Uterus (tissue), 4 donors: Measurements from ENCODE around the gene YBX3. TPM values are rescaled to one million over a fixed set of nuclear protein-coding genes. Genes with fewer than 3 reads are reported as not detected.

Experiments
- DNase-seq, 2 donors: peaks; one replicate each; pipeline ENCODE4 v3.0.0-alpha.2; 2019 to 2020
- H3K27ac ChIP-seq, 2 donors: fragments of 200-600 bp; sonication (generic); 1 replicate in 1 of 2; 2 replicates in 1 of 2; pipeline ENCODE4 v1.5.1; 2016 to 2018
- H3K27me3 ChIP-seq, 2 donors: fragments of 200-600 bp; sonication (generic); one replicate each; pipeline ENCODE4 v1.5.1; 2018 to 2019; ENCODE audit warnings: control low read depth in 1 of 2
- H3K36me3 ChIP-seq, 2 donors: fragments of 200-600 bp; sonication (generic); one replicate each; pipeline ENCODE4 v1.5.1; 2019; ENCODE audit warnings: control low read depth in 1 of 2
- H3K4me1 ChIP-seq, 2 donors: fragments of 200-600 bp; sonication (generic); one replicate each; pipeline ENCODE4 v1.5.1; 2018 to 2019; ENCODE audit warnings: control low read depth in 1 of 2
- H3K4me3 ChIP-seq, 2 donors: fragments of 200-600 bp; sonication (generic); 1 replicate in 1 of 2; 2 replicates in 1 of 2; pipeline ENCODE4 v1.5.1; 2018 to 2019; ENCODE audit warnings: mild to moderate bottlenecking in 1 of 2
- H3K9me3 ChIP-seq, 2 donors: fragments of 200-600 bp; sonication (generic); one replicate each; pipeline ENCODE4 v1.5.1; 2019; ENCODE audit warnings: control low read depth in 1 of 2
- POLR2A ChIP-seq, 2 donors: fragments of 450-650 bp; IDR thresholded peaks; one replicate each; pipeline ENCODE4 v1.6.1; 2016; ENCODE audit warnings: antibody characterized with exemption in 2 of 2, mild to moderate bottlenecking in 1 of 2, moderate library complexity in 1 of 2
- intact Hi-C: fragments of 100-400 bp; cut with DNase I; formaldehyde crosslinking; loops from one replicate; pipeline ENCODE4 v1.15.1; 2023; ENCODE audit warnings: low total_unique reads
- total RNA-seq, 4 donors: library from RNA; depleted of rRNA in 3 of 4; stranded (reverse); fragments of >200 nt in 3 of 4; gene quantifications; one replicate each; pipeline versions ENCODE4 v1.1.0 to v1.2.4, GENCODE V29; 2014 to 2023
- TF ChIP-seq, protein P1 (sequence below), 4 experiments: fragments of 200-600 bp in 2 of 4; fragments of 450-650 bp in 2 of 4; sonication (generic) in 2 of 4; IDR thresholded peaks; one replicate each; pipeline ENCODE4 v1.5.1; 2016 to 2019; ENCODE audit warnings: antibody characterized with exemption in 4 of 4, mild to moderate bottlenecking in 2 of 4, moderate library complexity in 1 of 4
- donor health status: DM: yes; HTN: yes; CAD: no.

YBX3 gene
- total RNA-seq, 4 donors from 2014 or later, result 49.4 to 372 (median 216) TPM

GRCh38 chr12:10709808-10710207, 13.3 kb downstream of the YBX3 start:
- no peak for DNase-seq
- H3K4me3 ChIP-seq, result no peak overlapping the region
- TF ChIP-seq, protein P1, sequence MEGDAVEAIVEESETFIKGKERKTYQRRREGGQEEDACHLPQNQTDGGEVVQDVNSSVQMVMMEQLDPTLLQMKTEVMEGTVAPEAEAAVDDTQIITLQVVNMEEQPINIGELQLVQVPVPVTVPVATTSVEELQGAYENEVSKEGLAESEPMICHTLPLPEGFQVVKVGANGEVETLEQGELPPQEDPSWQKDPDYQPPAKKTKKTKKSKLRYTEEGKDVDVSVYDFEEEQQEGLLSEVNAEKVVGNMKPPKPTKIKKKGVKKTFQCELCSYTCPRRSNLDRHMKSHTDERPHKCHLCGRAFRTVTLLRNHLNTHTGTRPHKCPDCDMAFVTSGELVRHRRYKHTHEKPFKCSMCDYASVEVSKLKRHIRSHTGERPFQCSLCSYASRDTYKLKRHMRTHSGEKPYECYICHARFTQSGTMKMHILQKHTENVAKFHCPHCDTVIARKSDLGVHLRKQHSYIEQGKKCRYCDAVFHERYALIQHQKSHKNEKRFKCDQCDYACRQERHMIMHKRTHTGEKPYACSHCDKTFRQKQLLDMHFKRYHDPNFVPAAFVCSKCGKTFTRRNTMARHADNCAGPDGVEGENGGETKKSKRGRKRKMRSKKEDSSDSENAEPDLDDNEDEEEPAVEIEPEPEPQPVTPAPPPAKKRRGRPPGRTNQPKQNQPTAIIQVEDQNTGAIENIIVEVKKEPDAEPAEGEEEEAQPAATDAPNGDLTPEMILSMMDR (IDR thresholded peaks at IDR 0.05), result no peak
- TF ChIP-seq POLR2A (IDR thresholded peaks at IDR 0.05), result no peak
- H3K27me3 ChIP-seq, result no peaks in the 10 kb centered on the region
- peaks cover 0 to 5% of the 10 kb centered on the region in 2 donors for H3K4me1 ChIP-seq
- no peaks in the 10 kb centered on the region for H3K9me3 ChIP-seq
- H3K36me3 ChIP-seq, result no peaks in the 10 kb centered on the region
- no peak overlapping the region for H3K27ac ChIP-seq
- intact Hi-C loops, result no loop called here

- Histone ChIP-seq H3K36me3 (no peaks in the 10 kb centered on the region), H3K4me1 (peaks cover 0 to 5% of the 10 kb centered on the region in 2 donors), H3K27ac (no peak overlapping the region), H3K4me3 (no peak overlapping the region), H3K27me3 (no peaks in the 10 kb centered on the region), H3K9me3 (no peaks in the 10 kb centered on the region)
- DNase-seq, result no peak
- intact Hi-C loops, result no loop called here
- TF ChIP-seq, protein P1 (IDR thresholded peaks at IDR 0.05), result no peak
Observed at GRCh38 chr12:10708862-10709261, 14.3 kb downstream of the YBX3 start.

GRCh38 chr12:10705655-10706054, 17.5 kb downstream of the YBX3 start:
- Histone ChIP-seq H3K27ac (peak overlapping the region in 1 of 2 donors; percentile 38), H3K36me3 (no peaks in the 10 kb centered on the region)
- no peak for TF ChIP-seq POLR2A (IDR thresholded peaks at IDR 0.05)
- TF ChIP-seq, protein P1 (IDR thresholded peaks at IDR 0.05), result no peak

GRCh38 chr12:10701843-10702242, 21.3 kb downstream of the YBX3 start:
- no peak for TF ChIP-seq POLR2A (IDR thresholded peaks at IDR 0.05)
- TF ChIP-seq, protein P1 (IDR thresholded peaks at IDR 0.05), result no peak
- intact Hi-C loops, result no loop called here
- H3K9me3 ChIP-seq, result no peaks in the 10 kb centered on the region
- no peaks in the 10 kb centered on the region for H3K36me3 ChIP-seq
- H3K4me3 ChIP-seq, result no peak overlapping the region
- no peaks in the 10 kb centered on the region for H3K27me3 ChIP-seq
- peak overlapping the region in 1 of 2 donors; percentile 40 for H3K27ac ChIP-seq
- H3K4me1 ChIP-seq, result peaks cover 0 to 5% of the 10 kb centered on the region in 2 donors
- DNase-seq, result no peak

More at GRCh38 chr12:10705655-10706054, 17.5 kb downstream of the YBX3 start:
- Histone ChIP-seq H3K4me3 (no peak overlapping the region), H3K4me1 (peaks cover 0 to 5% of the 10 kb centered on the region in 2 donors), H3K9me3 (no peaks in the 10 kb centered on the region), H3K27me3 (no peaks in the 10 kb centered on the region)
- intact Hi-C loops, result no loop called here
- no peak for DNase-seq

DNA sequence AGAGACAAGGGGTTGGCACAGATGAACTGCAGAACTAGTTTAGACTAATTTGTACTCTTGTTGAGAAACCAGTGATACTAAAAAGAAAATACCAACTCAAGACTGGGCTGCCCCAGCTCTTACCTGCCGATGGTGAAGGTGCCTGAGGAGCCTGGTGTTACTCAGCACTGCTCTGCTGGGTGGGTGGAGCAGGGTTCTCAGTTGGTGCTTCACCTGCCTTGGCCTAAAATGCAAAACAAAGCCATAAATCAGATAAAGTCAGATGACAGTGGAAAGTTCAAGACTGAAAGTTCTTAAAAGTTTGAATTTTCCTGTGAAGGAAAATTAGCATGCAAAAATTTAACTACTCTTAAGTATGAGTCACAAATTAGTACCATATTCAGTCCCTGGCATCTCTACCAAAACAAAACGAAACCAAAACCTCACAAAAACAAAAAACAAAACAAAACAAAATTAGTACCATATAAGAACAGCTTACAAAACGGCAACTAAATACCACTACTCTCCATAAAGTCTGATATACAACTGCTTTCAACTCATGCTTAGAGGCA, 21.9 kb downstream of the YBX3 start:
- H3K27me3 ChIP-seq, result no peaks in the 10 kb centered on the region
- TF ChIP-seq POLR2A (IDR thresholded peaks at IDR 0.05), result no peak
- TF ChIP-seq, protein P1 (IDR thresholded peaks at IDR 0.05), result no peak
- H3K27ac ChIP-seq, result peak overlapping the region in 1 of 2 donors; percentile 40
- H3K36me3 ChIP-seq, result no peaks in the 10 kb centered on the region
- H3K9me3 ChIP-seq, result no peaks in the 10 kb centered on the region
- peaks cover 0 to 5% of the 10 kb centered on the region in 2 donors for H3K4me1 ChIP-seq
- no peak overlapping the region for H3K4me3 ChIP-seq
- intact Hi-C loops, result no loop called here
- no peak for DNase-seq
